ENCODE results near the gene MAPRE2.

Gene MAPRE2

GRCh38 chr18:35178260-35178659 lies 137.0 kb downstream of the MAPRE2 start:
- Histone ChIP-seq H3K9ac (ENCODE audit: low read depth, low read length) (no peak overlapping the region), H3K9me3 (ENCODE audit: insufficient read depth, low read depth, low read length) (peaks cover 6% of the 10 kb centered on the region; the same call in 1 of the 2 replicates), H3K27ac (ENCODE audit: low read length) (no peak overlapping the region), H3K4me1 (ENCODE audit: insufficient read depth, low read length) (no peaks in the 10 kb centered on the region; the same call in 1 of the 2 replicates), H3K27me3 (ENCODE audit: insufficient read depth, low read length) (no peaks in the 10 kb centered on the region), H3K4me3 (ENCODE audit: low read length) (no peak overlapping the region), H3K36me3 (ENCODE audit: insufficient read depth, low read depth, low read length) (no peaks in the 10 kb centered on the region)

- Histone ChIP-seq H3K27me3 (ENCODE audit: insufficient read depth, low read length) (no peaks in the 10 kb centered on the region), H3K4me3 (ENCODE audit: low read length) (no peak overlapping the region), H3K9me3 (ENCODE audit: insufficient read depth, low read depth, low read length) (peaks cover 6% of the 10 kb centered on the region; the same call in 1 of the 2 replicates), H3K27ac (ENCODE audit: low read length) (no peak overlapping the region), H3K36me3 (ENCODE audit: insufficient read depth, low read depth, low read length) (no peaks in the 10 kb centered on the region), H3K4me1 (ENCODE audit: insufficient read depth, low read length) (no peaks in the 10 kb centered on the region; the same call in 1 of the 2 replicates), H3K9ac (ENCODE audit: low read depth, low read length) (no peak overlapping the region)
Measured at GRCh38 chr18:35179906-35180305, 138.7 kb downstream of the MAPRE2 start.

DNA sequence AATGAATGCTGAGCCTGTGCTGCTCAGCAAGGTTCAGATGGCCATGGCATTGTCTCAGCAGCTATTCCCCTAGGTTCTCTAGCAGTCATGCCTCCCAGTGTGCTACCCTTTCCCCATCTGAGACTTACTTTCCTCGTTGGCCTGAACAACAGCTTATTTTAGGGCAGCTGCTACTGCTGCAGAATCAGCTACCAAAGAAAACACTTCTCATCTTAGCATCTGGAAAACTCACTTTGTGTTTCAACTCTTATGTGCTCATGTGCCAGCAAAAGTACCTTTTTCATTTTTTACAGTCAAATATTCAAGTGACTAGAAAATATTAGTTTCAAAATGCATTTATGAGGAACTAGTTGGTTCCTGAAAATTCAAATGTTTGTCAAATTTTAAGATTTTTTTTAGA lies 139.2 kb downstream of the MAPRE2 start:
- H3K9me3 ChIP-seq (ENCODE audit: insufficient read depth, low read depth, low read length): peaks cover 6% of the 10 kb centered on the region; the same call in 1 of the 2 replicates
- H3K27me3 ChIP-seq (ENCODE audit: insufficient read depth, low read length): no peaks in the 10 kb centered on the region
- no peaks in the 10 kb centered on the region for H3K4me1 ChIP-seq (ENCODE audit: insufficient read depth, low read length)
- H3K9ac ChIP-seq (ENCODE audit: low read depth, low read length): no peak overlapping the region
- H3K4me3 ChIP-seq (ENCODE audit: low read length): no peak overlapping the region
- H3K36me3 ChIP-seq (ENCODE audit: insufficient read depth, low read depth, low read length): no peaks in the 10 kb centered on the region
- H3K27ac ChIP-seq (ENCODE audit: low read length): no peak overlapping the region

DNA sequence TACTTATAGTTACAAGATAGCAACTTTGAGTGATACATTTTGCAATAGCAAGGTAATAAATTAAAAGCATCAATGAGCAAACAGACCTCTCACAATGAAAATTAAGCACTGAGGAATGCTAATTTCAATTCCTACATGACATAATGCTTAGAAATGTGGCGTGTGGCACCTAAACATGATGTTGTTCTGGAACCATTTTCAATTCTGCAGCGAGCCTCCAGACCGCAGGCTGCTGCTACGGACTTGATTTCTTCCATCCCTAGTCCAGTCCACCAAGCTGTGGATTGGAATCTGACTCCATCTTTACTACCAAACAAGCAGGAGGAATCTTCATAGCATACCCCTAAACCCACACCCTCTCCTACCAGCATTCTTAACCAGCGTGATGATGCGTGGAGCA lies 140.9 kb downstream of the MAPRE2 start:
- no peaks in the 10 kb centered on the region for H3K36me3 ChIP-seq (ENCODE audit: insufficient read depth, low read depth, low read length)
- H3K27ac ChIP-seq (ENCODE audit: low read length): no peak overlapping the region
- no peak overlapping the region for H3K4me3 ChIP-seq (ENCODE audit: low read length)
- no peak overlapping the region for H3K9ac ChIP-seq (ENCODE audit: low read depth, low read length)
- no peaks in the 10 kb centered on the region for H3K27me3 ChIP-seq (ENCODE audit: insufficient read depth, low read length)
- peaks cover 3% of the 10 kb centered on the region; the same call in 1 of the 2 replicates for H3K4me1 ChIP-seq (ENCODE audit: insufficient read depth, low read length)
- peaks cover 2% of the 10 kb centered on the region; the same call in 1 of the 2 replicates for H3K9me3 ChIP-seq (ENCODE audit: insufficient read depth, low read depth, low read length)

DNA sequence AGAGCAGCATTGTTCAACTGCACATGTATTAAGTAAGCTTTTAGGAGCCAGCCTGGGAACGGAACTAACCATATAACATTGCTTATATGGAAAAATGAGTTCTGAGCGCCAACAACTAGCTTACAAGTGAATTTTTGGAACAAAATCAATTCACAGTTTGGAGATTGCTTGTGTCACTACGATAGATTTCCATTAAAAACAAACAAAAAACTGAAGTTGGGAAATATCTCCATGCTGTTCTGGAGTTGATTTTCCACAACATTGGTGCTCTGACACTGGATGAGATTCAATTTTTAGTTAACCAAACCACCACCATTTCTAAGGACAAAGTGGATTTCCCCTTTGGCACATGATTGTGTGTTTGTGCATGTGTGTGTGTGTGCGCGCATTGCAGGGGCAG lies 142.7 kb downstream of the MAPRE2 start:
- Histone ChIP-seq H3K36me3 (ENCODE audit: insufficient read depth, low read depth, low read length) (no peaks in the 10 kb centered on the region), H3K4me3 (ENCODE audit: low read length) (no peak overlapping the region), H3K4me1 (ENCODE audit: insufficient read depth, low read length) (peaks cover 6% of the 10 kb centered on the region; the same call in 1 of the 2 replicates), H3K9ac (ENCODE audit: low read depth, low read length) (no peak overlapping the region), H3K9me3 (ENCODE audit: insufficient read depth, low read depth, low read length) (no peaks in the 10 kb centered on the region), H3K27ac (ENCODE audit: low read length) (no peak overlapping the region), H3K27me3 (ENCODE audit: insufficient read depth, low read length) (no peaks in the 10 kb centered on the region)

- no peak overlapping the region for H3K4me3 ChIP-seq (ENCODE audit: low read length)
- H3K4me1 ChIP-seq (ENCODE audit: insufficient read depth, low read length): peaks cover 21% of the 10 kb centered on the region; the same call in 1 of the 2 replicates
- no peaks in the 10 kb centered on the region for H3K36me3 ChIP-seq (ENCODE audit: insufficient read depth, low read depth, low read length)
- no peaks in the 10 kb centered on the region for H3K9me3 ChIP-seq (ENCODE audit: insufficient read depth, low read depth, low read length)
- no peak overlapping the region for H3K9ac ChIP-seq (ENCODE audit: low read depth, low read length)
- H3K27ac ChIP-seq (ENCODE audit: low read length): no peak overlapping the region
- no peaks in the 10 kb centered on the region for H3K27me3 ChIP-seq (ENCODE audit: insufficient read depth, low read length)
Measured at GRCh38 chr18:35185771-35186170, 144.6 kb downstream of the MAPRE2 start.

DNA sequence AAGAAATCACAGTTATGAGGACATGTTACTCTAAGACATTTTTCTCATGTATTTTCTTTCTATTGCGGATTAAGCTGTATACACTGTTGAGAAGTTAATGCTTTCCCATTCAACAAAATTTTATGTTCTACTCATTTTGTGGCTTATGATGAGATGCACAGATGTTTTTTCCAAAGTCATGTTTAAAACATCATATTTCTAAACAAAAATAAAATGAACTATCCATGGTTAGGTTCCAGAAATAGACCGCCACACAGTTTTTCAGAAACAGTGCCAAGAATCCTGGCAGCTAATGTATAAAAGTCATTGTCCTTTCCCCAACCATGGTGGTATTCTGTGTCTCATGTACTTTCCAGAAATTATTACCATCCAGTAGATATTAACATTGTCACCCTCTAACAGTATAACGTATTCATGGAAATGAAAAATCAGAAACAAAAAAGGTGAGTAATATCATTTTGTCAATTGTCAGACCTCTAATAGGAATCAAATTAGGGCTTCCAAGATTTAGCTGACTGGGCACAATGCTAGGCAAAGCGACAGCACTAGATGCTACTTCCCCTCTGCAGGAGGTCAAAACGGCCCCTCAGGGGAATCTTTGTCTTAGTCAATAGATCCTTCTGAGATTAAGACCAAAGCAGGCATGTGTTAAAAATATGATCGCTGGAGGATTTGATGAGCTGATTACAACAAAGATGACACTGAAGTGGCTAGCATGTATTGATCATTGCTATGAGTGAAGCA lies 145.2 kb downstream of the MAPRE2 start:
- H3K27ac ChIP-seq (ENCODE audit: low read length): no peak overlapping the region
- H3K27me3 ChIP-seq (ENCODE audit: insufficient read depth, low read length): no peaks in the 10 kb centered on the region
- H3K36me3 ChIP-seq (ENCODE audit: insufficient read depth, low read depth, low read length): no peaks in the 10 kb centered on the region
- H3K9ac ChIP-seq (ENCODE audit: low read depth, low read length): no peak overlapping the region
- H3K4me1 ChIP-seq (ENCODE audit: insufficient read depth, low read length): peaks cover 25% of the 10 kb centered on the region; the same call in 1 of the 2 replicates
- no peaks in the 10 kb centered on the region for H3K9me3 ChIP-seq (ENCODE audit: insufficient read depth, low read depth, low read length)
- no peak overlapping the region for H3K4me3 ChIP-seq (ENCODE audit: low read length)

- Histone ChIP-seq H3K9ac (ENCODE audit: low read depth, low read length) (peak overlapping the region; percentile 7; the same call in 1 of the 2 replicates), H3K4me1 (ENCODE audit: insufficient read depth, low read length) (peaks cover 35% of the 10 kb centered on the region; the same call in 1 of the 2 replicates), H3K4me3 (ENCODE audit: low read length) (no peak overlapping the region), H3K27ac (ENCODE audit: low read length) (no peak overlapping the region), H3K36me3 (ENCODE audit: insufficient read depth, low read depth, low read length) (no peaks in the 10 kb centered on the region), H3K27me3 (ENCODE audit: insufficient read depth, low read length) (no peaks in the 10 kb centered on the region), H3K9me3 (ENCODE audit: insufficient read depth, low read depth, low read length) (no peaks in the 10 kb centered on the region)
Measured at GRCh38 chr18:35189510-35189909, 148.3 kb downstream of the MAPRE2 start.

- H3K27me3 ChIP-seq (ENCODE audit: insufficient read depth, low read length): no peaks in the 10 kb centered on the region
- H3K36me3 ChIP-seq (ENCODE audit: insufficient read depth, low read depth, low read length): no peaks in the 10 kb centered on the region
- H3K9ac ChIP-seq (ENCODE audit: low read depth, low read length): 0 out of 2 replicates have a peak overlapping the region, but pooled peaks have one; percentile 19
- no peak overlapping the region for H3K27ac ChIP-seq (ENCODE audit: low read length)
- H3K4me1 ChIP-seq (ENCODE audit: insufficient read depth, low read length): peaks cover 35% of the 10 kb centered on the region; the same call in 1 of the 2 replicates
- peak overlapping the region; percentile 17; the same call in 1 of the 2 replicates for H3K4me3 ChIP-seq (ENCODE audit: low read length)
- no peaks in the 10 kb centered on the region for H3K9me3 ChIP-seq (ENCODE audit: insufficient read depth, low read depth, low read length)
Measured at GRCh38 chr18:35190948-35191697, 149.9 kb downstream of the MAPRE2 start.

GRCh38 chr18:35191698-35192025 lies 150.4 kb downstream of the MAPRE2 start:
- Histone ChIP-seq H3K27ac (ENCODE audit: low read length) (no peak overlapping the region), H3K9ac (ENCODE audit: low read depth, low read length) (no peak overlapping the region), H3K9me3 (ENCODE audit: insufficient read depth, low read depth, low read length) (no peaks in the 10 kb centered on the region), H3K4me3 (ENCODE audit: low read length) (peak overlapping the region; percentile 17; the same call in 1 of the 2 replicates), H3K36me3 (ENCODE audit: insufficient read depth, low read depth, low read length) (no peaks in the 10 kb centered on the region), H3K27me3 (ENCODE audit: insufficient read depth, low read length) (no peaks in the 10 kb centered on the region), H3K4me1 (ENCODE audit: insufficient read depth, low read length) (peaks cover 33% of the 10 kb centered on the region; the same call in 1 of the 2 replicates)

GRCh38 chr18:35192415-35192814 lies 151.2 kb downstream of the MAPRE2 start:
- H3K9me3 ChIP-seq (ENCODE audit: insufficient read depth, low read depth, low read length): no peaks in the 10 kb centered on the region
- no peak overlapping the region for H3K4me3 ChIP-seq (ENCODE audit: low read length)
- no peak overlapping the region for H3K27ac ChIP-seq (ENCODE audit: low read length)
- H3K27me3 ChIP-seq (ENCODE audit: insufficient read depth, low read length): no peaks in the 10 kb centered on the region
- peaks cover 32% of the 10 kb centered on the region; the same call in 1 of the 2 replicates for H3K4me1 ChIP-seq (ENCODE audit: insufficient read depth, low read length)
- H3K9ac ChIP-seq (ENCODE audit: low read depth, low read length): no peak overlapping the region
- no peaks in the 10 kb centered on the region for H3K36me3 ChIP-seq (ENCODE audit: insufficient read depth, low read depth, low read length)
